Measurements from ENCODE around the gene FHOD1. TPM values are rescaled to one million over a fixed set of nuclear protein-coding genes. Genes with fewer than 3 reads are reported as not detected.

The FHOD1 gene
- total and polyA plus RNA-seq, 10 donors = 45.6 to 304 (median 147) TPM

GRCh38 chr16:67209565-67209964 lies 37.7 kb downstream of the FHOD1 start:
- Histone ChIP-seq H3K36me3 (peaks cover 0 to 36% (median 0%) of the 10 kb centered on the region in 6 donors), H3K4me1 (peaks cover 0 to 15% (median 2%) of the 10 kb centered on the region in 6 donors), H3K27me3 (replicated peaks in 1 of 7) (no peaks in the 10 kb centered on the region), H3K9me3 (no peaks in the 10 kb centered on the region), H3K27ac (no peak overlapping the region), H3K4me3 (no peak overlapping the region)
- 82 to 93% (median 86%) methylated on average over 8 of the region's 8 CpGs for WGBS, 5 donors
- intact Hi-C loops (cut with DNase I; ENCODE audit: low total_unique reads) = no loop called here
- DNase-seq = no peak
- no peak for TF ChIP-seq POLR2AphosphoS5 (IDR thresholded peaks at IDR 0.05)
- TF ChIP-seq, protein P1, sequence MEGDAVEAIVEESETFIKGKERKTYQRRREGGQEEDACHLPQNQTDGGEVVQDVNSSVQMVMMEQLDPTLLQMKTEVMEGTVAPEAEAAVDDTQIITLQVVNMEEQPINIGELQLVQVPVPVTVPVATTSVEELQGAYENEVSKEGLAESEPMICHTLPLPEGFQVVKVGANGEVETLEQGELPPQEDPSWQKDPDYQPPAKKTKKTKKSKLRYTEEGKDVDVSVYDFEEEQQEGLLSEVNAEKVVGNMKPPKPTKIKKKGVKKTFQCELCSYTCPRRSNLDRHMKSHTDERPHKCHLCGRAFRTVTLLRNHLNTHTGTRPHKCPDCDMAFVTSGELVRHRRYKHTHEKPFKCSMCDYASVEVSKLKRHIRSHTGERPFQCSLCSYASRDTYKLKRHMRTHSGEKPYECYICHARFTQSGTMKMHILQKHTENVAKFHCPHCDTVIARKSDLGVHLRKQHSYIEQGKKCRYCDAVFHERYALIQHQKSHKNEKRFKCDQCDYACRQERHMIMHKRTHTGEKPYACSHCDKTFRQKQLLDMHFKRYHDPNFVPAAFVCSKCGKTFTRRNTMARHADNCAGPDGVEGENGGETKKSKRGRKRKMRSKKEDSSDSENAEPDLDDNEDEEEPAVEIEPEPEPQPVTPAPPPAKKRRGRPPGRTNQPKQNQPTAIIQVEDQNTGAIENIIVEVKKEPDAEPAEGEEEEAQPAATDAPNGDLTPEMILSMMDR (IDR thresholded peaks at IDR 0.05 in 8 of 11, conservative IDR thresholded peaks at IDR 0.05 in 3 of 11) = no peak
- no peak for TF ChIP-seq POLR2A (IDR thresholded peaks at IDR 0.05)

DNA sequence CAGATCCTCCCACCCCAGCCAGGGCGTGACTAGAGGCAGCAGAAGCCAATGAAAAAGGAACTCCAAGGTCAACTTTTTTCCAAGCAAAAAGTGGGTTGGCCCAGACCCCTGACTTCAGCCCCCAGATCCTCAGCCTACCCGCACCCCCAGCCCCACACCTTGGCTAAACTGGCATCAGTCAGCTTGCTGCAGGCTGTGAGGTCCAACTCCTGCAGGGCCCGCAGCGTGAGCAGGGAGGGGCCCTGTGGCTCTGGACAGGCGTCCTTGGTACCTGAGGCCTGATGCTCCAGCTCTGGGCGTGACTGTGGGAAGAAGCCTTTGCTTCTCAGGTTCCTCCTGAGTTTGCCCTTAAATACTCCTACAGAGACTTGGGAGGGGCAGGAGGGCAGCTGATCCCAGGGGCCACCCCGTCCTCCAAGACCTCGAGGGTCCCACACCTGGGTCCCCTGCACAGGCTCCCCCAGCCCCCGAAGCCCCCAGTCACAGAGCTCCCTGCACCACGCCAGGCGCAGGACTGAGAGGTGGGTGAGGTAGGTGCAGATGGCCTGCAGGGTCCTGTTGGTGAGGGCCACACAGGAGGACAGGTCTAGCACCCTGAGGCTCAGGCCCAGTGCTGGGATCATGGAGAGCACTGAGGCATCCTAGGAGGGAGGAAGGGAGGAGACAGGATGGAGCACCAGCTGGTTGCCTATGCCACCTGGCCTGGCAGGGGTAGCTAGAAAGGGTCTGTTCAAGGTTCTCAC lies 39.0 kb downstream of the FHOD1 start:
- Histone ChIP-seq H3K4me1 (peaks cover 0 to 20% (median 2%) of the 10 kb centered on the region in 6 donors), H3K36me3 (peaks cover 0 to 49% (median 9%) of the 10 kb centered on the region in 6 donors), H3K27ac (no peak overlapping the region), H3K27me3 (replicated peaks in 1 of 7) (no peaks in the 10 kb centered on the region), H3K4me3 (no peak overlapping the region), H3K9me3 (no peaks in the 10 kb centered on the region)
- WGBS, 5 donors = 86 to 93% (median 91%) methylated on average over 4 to 11 of the region's 11 CpGs
- DNase-seq = no peak
- no peak for TF ChIP-seq POLR2A (IDR thresholded peaks at IDR 0.05)
- TF ChIP-seq, protein P1 (IDR thresholded peaks at IDR 0.05 in 8 of 11, conservative IDR thresholded peaks at IDR 0.05 in 3 of 11) = no peak
- peak in 1 of 3 donors; percentile 41 for TF ChIP-seq POLR2AphosphoS5 (IDR thresholded peaks at IDR 0.05)
- intact Hi-C loops (cut with DNase I; ENCODE audit: low total_unique reads) = no loop called here

GRCh38 chr16:67207249-67208091 lies 39.8 kb downstream of the FHOD1 start:
- Histone ChIP-seq H3K27me3 (replicated peaks in 1 of 7) (no peaks in the 10 kb centered on the region), H3K9me3 (no peaks in the 10 kb centered on the region), H3K4me1 (peaks cover 0 to 11% (median 0%) of the 10 kb centered on the region in 6 donors), H3K36me3 (peaks cover 0 to 57% (median 17%) of the 10 kb centered on the region in 6 donors), H3K4me3 (no peak overlapping the region), H3K27ac (no peak overlapping the region)
- intact Hi-C loops (cut with DNase I; ENCODE audit: low total_unique reads) = no loop called here
- 85 to 86% (median 86%) methylated on average over 11 to 21 of the region's 21 CpGs for WGBS, 5 donors
- TF ChIP-seq POLR2AphosphoS5 (IDR thresholded peaks at IDR 0.05) (peak in 2 of 3 donors; percentile 24 to 62), POLR2A (IDR thresholded peaks at IDR 0.05) (no peak)
- TF ChIP-seq, protein P1 (IDR thresholded peaks at IDR 0.05 in 8 of 11, conservative IDR thresholded peaks at IDR 0.05 in 3 of 11) = no peak
- no peak for DNase-seq

DNA sequence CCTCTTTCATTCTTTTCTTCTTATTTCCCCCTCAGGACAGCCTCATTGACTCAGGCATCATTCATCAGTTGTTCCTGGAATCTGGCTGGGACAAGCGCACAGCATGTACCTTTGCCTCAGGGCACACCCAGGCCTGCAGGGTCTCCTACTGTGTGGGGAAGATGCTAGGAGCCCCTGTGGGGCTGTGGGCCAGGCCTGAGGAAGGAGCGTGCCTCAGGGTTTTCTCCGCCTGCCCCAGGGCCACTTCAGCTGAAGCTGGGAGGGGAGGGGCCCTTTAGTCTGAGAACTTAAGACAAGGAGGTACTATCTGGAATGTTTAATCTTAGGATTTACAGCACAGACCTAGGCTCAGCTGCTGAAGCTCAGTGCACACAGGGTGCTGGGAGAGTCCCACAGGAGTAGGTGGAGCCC lies 40.4 kb downstream of the FHOD1 start:
- Histone ChIP-seq H3K27me3 (replicated peaks in 1 of 7) (no peaks in the 10 kb centered on the region), H3K36me3 (peaks cover 0 to 64% (median 23%) of the 10 kb centered on the region in 6 donors), H3K27ac (no peak overlapping the region), H3K4me3 (no peak overlapping the region), H3K9me3 (no peaks in the 10 kb centered on the region), H3K4me1 (peaks cover 0 to 11% (median 0%) of the 10 kb centered on the region in 6 donors)
- TF ChIP-seq POLR2AphosphoS5 (IDR thresholded peaks at IDR 0.05) = no peak
- TF ChIP-seq, protein P1 (IDR thresholded peaks at IDR 0.05 in 8 of 11, conservative IDR thresholded peaks at IDR 0.05 in 3 of 11) = no peak
- no peak for TF ChIP-seq POLR2A (IDR thresholded peaks at IDR 0.05)
- intact Hi-C loops (cut with DNase I; ENCODE audit: low total_unique reads) = no loop called here
- 94 to 100% (median 96%) methylated on average over 3 of the region's 3 CpGs for WGBS, 5 donors
- DNase-seq = no peak

Data from spleen (tissue), 11 donors.